Naive thymus-derived CD4-positive, alpha-beta T cell (primary cell): Measurements from ENCODE around the gene RNF222. TPM values are rescaled to one million over a fixed set of nuclear protein-coding genes. Genes with fewer than 3 reads are reported as not detected.

Experiments used
- ATAC-seq: fragments of 150-1000 bp; cut with Tn5 transposase; 2 replicates; pipeline ENCODE4 v1.10.0; 2021; ENCODE audit warnings: mild to moderate bottlenecking, moderate library complexity
- CTCF ChIA-PET: fragments of 350-600 bp; sonication (Branson Sonifier 250); formaldehyde crosslinking; loops from one replicate; lab custom pipeline; 2021; ENCODE audit warnings: antibody characterized with exemption; lab: Charles Lee
- POLR2A ChIA-PET: fragments of 350-600 bp; sonication (Branson Sonifier 250); formaldehyde crosslinking; loops from one replicate; lab custom pipeline; 2021; ENCODE audit warnings: antibody characterized with exemption, inconsistent platforms; lab: Charles Lee
- DNase-seq, 9 donors: peaks; one replicate each; pipeline versions ENCODE4 v3.0.0 to v3.0.0-alpha.2; 2020 to 2022; ENCODE audit warnings: mixed read lengths in 1 of 9
- H3K27ac ChIP-seq: one replicate; pipeline ENCODE4 v1.7.0; 2013; ENCODE audit warnings: mild to moderate bottlenecking, low read depth, low read length, moderate library complexity
- H3K27me3 ChIP-seq, 2 donors: one replicate each; pipeline ENCODE4 v1.7.0; 2013; ENCODE audit warnings: low read length in 2 of 2, mild to moderate bottlenecking in 2 of 2, moderate library complexity in 2 of 2; ENCODE audit not compliant: control insufficient read depth in 2 of 2, insufficient read depth in 2 of 2
- H3K36me3 ChIP-seq, 3 experiments: 1 replicate in 2 of 3; 2 replicates in 1 of 3; pipeline ENCODE4 v1.7.0; 2013; ENCODE audit warnings: low read length in 3 of 3, mild to moderate bottlenecking in 3 of 3, moderate library complexity in 1 of 3; ENCODE audit not compliant: insufficient read depth in 3 of 3, control insufficient read depth in 2 of 3
- H3K4me1 ChIP-seq, 2 donors: one replicate each; pipeline ENCODE4 v1.7.0; 2013; ENCODE audit warnings: low read length in 2 of 2, mild to moderate bottlenecking in 2 of 2, moderate library complexity in 1 of 2; ENCODE audit not compliant: control insufficient read depth in 2 of 2, insufficient read depth in 2 of 2
- H3K4me3 ChIP-seq: 2 replicates; pipeline ENCODE4 v1.7.0; 2013; ENCODE audit warnings: mild to moderate bottlenecking, low read length
- H3K9me3 ChIP-seq, 3 experiments: 1 replicate in 2 of 3; 2 replicates in 1 of 3; pipeline ENCODE4 v1.7.0; 2013; ENCODE audit warnings: low read length in 3 of 3; ENCODE audit not compliant: control insufficient read depth in 2 of 3
- H3K27ac Mint-ChIP-seq, 9 donors: one replicate each; pipeline ENCODE4 v1.8.0; 2020 to 2022; ENCODE audit warnings: mixed read lengths in 9 of 9, mild to moderate bottlenecking in 8 of 9, moderate library complexity in 5 of 9, inconsistent platforms in 2 of 9
- H3K27me3 Mint-ChIP-seq, 5 donors: one replicate each; pipeline ENCODE4 v1.8.0; 2021 to 2022; ENCODE audit warnings: mixed read lengths in 5 of 5, mild to moderate bottlenecking in 1 of 5
- H3K36me3 Mint-ChIP-seq, 5 donors: one replicate each; pipeline ENCODE4 v1.8.0; 2020 to 2022; ENCODE audit warnings: mixed read lengths in 5 of 5, mild to moderate bottlenecking in 3 of 5, inconsistent platforms in 1 of 5
- H3K4me1 Mint-ChIP-seq, 7 donors: one replicate each; pipeline ENCODE4 v1.8.0; 2020 to 2022; ENCODE audit warnings: mixed read lengths in 7 of 7, mild to moderate bottlenecking in 3 of 7, inconsistent platforms in 1 of 7
- H3K4me3 Mint-ChIP-seq, 10 donors: one replicate each; pipeline ENCODE4 v1.8.0; 2020 to 2022; ENCODE audit warnings: mild to moderate bottlenecking in 10 of 10, mixed read lengths in 10 of 10, moderate library complexity in 6 of 10, inconsistent platforms in 2 of 10
- H3K9me3 Mint-ChIP-seq, 11 donors: one replicate each; pipeline ENCODE4 v1.8.0; 2020 to 2022; ENCODE audit warnings: mixed read lengths in 11 of 11, mild to moderate bottlenecking in 4 of 11, inconsistent platforms in 1 of 11, moderate library complexity in 1 of 11
- intact Hi-C, 2 donors: fragments of 100-400 bp; cut with micrococcal nuclease; formaldehyde crosslinking; loops; one replicate each; pipeline ENCODE4 v1.15.1; 2023
- polyA plus RNA-seq, 2 donors: library from polyadenylated mRNA; unstranded; fragments of 300-500 nt; fragmentation: Illumina TruSeq; gene quantifications; one replicate each; pipeline ENCODE4 v1.2.3, GENCODE V29; 2021
- total RNA-seq, 6 experiments: library from RNA in 5 of 6; stranded (reverse) in 5 of 6; gene quantifications; 1 replicate in 5 of 6; 2 replicates in 1 of 6; pipeline ENCODE4 v1.2.3 and lab custom pipeline; 2021 to 2026

Gene RNF222
- total and polyA plus RNA-seq, 7 experiments from 2014 or later, result 0.13 to 1.7 (median 0.26) TPM; not detected in 1

- Histone ChIP-seq H3K4me1 (no peaks in the 10 kb centered on the region), H3K27ac (no peak overlapping the region), H3K27me3 (no peaks in the 10 kb centered on the region), H3K9me3 (no peaks in the 10 kb centered on the region), H3K4me3 (no peak overlapping the region), H3K36me3 (peaks cover 2 to 17% (median 11%) of the 10 kb centered on the region in 3 experiments)
- Mint-ChIP-seq H3K4me1 (peaks cover 0 to 9% (median 8%) of the 10 kb centered on the region in 7 donors), H3K36me3 (peaks cover 7 to 21% (median 13%) of the 10 kb centered on the region in 5 donors), H3K4me3 (no peak overlapping the region), H3K9me3 (no peaks in the 10 kb centered on the region), H3K27ac (no peak overlapping the region), H3K27me3 (no peaks in the 10 kb centered on the region)
- ChIA-PET POLR2A (interaction anchor here (1.0 kb wide), 1 partner anchor 17 kb away, joined by 4 read pairs; no protein-coding TSS in a partner anchor), CTCF (no interaction called here)
- intact Hi-C loops, result no loop called here
- no peak for ATAC-seq
- DNase-seq, result no peak
Observed at GRCh38 chr17:8366231-8366630, 31.4 kb downstream of the RNF222 start.

- peaks cover 4 to 16% (median 14%) of the 10 kb centered on the region in 7 donors for H3K4me1 Mint-ChIP-seq
- ATAC-seq, result no peak
- Histone ChIP-seq H3K4me3 (no peak overlapping the region), H3K4me1 (no peaks in the 10 kb centered on the region), H3K36me3 (peaks cover 2 to 14% (median 11%) of the 10 kb centered on the region in 3 experiments), H3K27me3 (no peaks in the 10 kb centered on the region), H3K27ac (no peak overlapping the region), H3K9me3 (no peaks in the 10 kb centered on the region)
- no peaks in the 10 kb centered on the region for H3K27me3 Mint-ChIP-seq
- peaks cover 5 to 17% (median 11%) of the 10 kb centered on the region in 5 donors for H3K36me3 Mint-ChIP-seq
- intact Hi-C loops, result no loop called here
- H3K4me3 Mint-ChIP-seq, result no peak overlapping the region
- ChIA-PET POLR2A (no interaction called here), CTCF (no interaction called here)
- no peaks in the 10 kb centered on the region for H3K9me3 Mint-ChIP-seq
- H3K27ac Mint-ChIP-seq, result no peak overlapping the region
- DNase-seq, result no peak
Observed at GRCh38 chr17:8365143-8365542, 32.5 kb downstream of the RNF222 start.

GRCh38 chr17:8362651-8363332, 34.8 kb downstream of the RNF222 start:
- no peak for ATAC-seq
- POLR2A ChIA-PET, result interaction anchor here (0.8 kb wide), 1 partner anchor 14 kb away, joined by 4 read pairs; no protein-coding TSS in a partner anchor
- H3K27me3 ChIP-seq, result no peaks in the 10 kb centered on the region
- H3K36me3 ChIP-seq, result no peaks in the 10 kb centered on the region
- no peaks in the 10 kb centered on the region for H3K4me1 ChIP-seq
- peaks cover 0 to 6% (median 0%) of the 10 kb centered on the region in 5 donors for H3K36me3 Mint-ChIP-seq
- no peak overlapping the region for H3K27ac ChIP-seq
- H3K9me3 Mint-ChIP-seq, result no peaks in the 10 kb centered on the region
- intact Hi-C loops, result no loop called here
- no peaks in the 10 kb centered on the region for H3K9me3 ChIP-seq
- no peak overlapping the region for H3K4me3 Mint-ChIP-seq
- peaks cover 0 to 5% (median 0%) of the 10 kb centered on the region in 5 donors for H3K27me3 Mint-ChIP-seq
- no peak overlapping the region for H3K27ac Mint-ChIP-seq
- no peak for DNase-seq
- H3K4me3 ChIP-seq, result no peak overlapping the region
- H3K4me1 Mint-ChIP-seq, result peaks cover 6 to 20% (median 18%) of the 10 kb centered on the region in 7 donors
- CTCF ChIA-PET, result no interaction called here

GRCh38 chr17:8360751-8361150, 36.9 kb downstream of the RNF222 start:
- H3K9me3 Mint-ChIP-seq, result no peaks in the 10 kb centered on the region
- CTCF ChIA-PET, result interaction anchor here (0.8 kb wide), 1 partner anchor 22 kb away, joined by 3 read pairs; no protein-coding TSS in a partner anchor

GRCh38 chr17:8360260-8360659, 37.4 kb downstream of the RNF222 start:
- Histone ChIP-seq H3K27me3 (no peaks in the 10 kb centered on the region), H3K36me3 (no peaks in the 10 kb centered on the region), H3K4me1 (no peaks in the 10 kb centered on the region), H3K9me3 (no peaks in the 10 kb centered on the region), H3K27ac (no peak overlapping the region), H3K4me3 (no peak overlapping the region)
- ChIA-PET CTCF (interaction anchor here (0.8 kb wide), 1 partner anchor 22 kb away, joined by 3 read pairs; no protein-coding TSS in a partner anchor), POLR2A (interaction anchor here (0.9 kb wide), 1 partner anchor 12 kb away, joined by 5 read pairs; no protein-coding TSS in a partner anchor)
- Mint-ChIP-seq H3K27me3 (peaks cover 0 to 7% (median 0%) of the 10 kb centered on the region in 5 donors), H3K27ac (no peak overlapping the region), H3K4me3 (no peak overlapping the region), H3K4me1 (peaks cover 6 to 20% (median 17%) of the 10 kb centered on the region in 7 donors), H3K36me3 (peaks cover 0 to 7% (median 0%) of the 10 kb centered on the region in 5 donors), H3K9me3 (no peaks in the 10 kb centered on the region)
- ATAC-seq, result no peak
- intact Hi-C loops, result no loop called here
- DNase-seq, result no peak

More at GRCh38 chr17:8360751-8361150, 36.9 kb downstream of the RNF222 start:
- H3K27me3 Mint-ChIP-seq, result peaks cover 0 to 7% (median 0%) of the 10 kb centered on the region in 5 donors
- no peaks in the 10 kb centered on the region for H3K27me3 ChIP-seq
- intact Hi-C loops, result no loop called here
- H3K27ac Mint-ChIP-seq, result no peak overlapping the region
- POLR2A ChIA-PET, result interaction anchor here (0.9 kb wide), 1 partner anchor 13 kb away, joined by 5 read pairs; no protein-coding TSS in a partner anchor
- ATAC-seq (no peak), DNase-seq (no peak)
- H3K27ac ChIP-seq, result no peak overlapping the region
- H3K4me1 ChIP-seq, result no peaks in the 10 kb centered on the region
- peaks cover 0 to 10% (median 0%) of the 10 kb centered on the region in 5 donors for H3K36me3 Mint-ChIP-seq
- H3K36me3 ChIP-seq, result no peaks in the 10 kb centered on the region
- H3K4me3 ChIP-seq, result no peak overlapping the region
- H3K4me1 Mint-ChIP-seq, result peaks cover 6 to 20% (median 18%) of the 10 kb centered on the region in 7 donors
- H3K4me3 Mint-ChIP-seq, result no peak overlapping the region
- H3K9me3 ChIP-seq, result no peaks in the 10 kb centered on the region

- DNase-seq, result no peak
- no peaks in the 10 kb centered on the region for H3K27me3 ChIP-seq
- ATAC-seq, result no peak
- H3K9me3 ChIP-seq, result no peaks in the 10 kb centered on the region
- H3K36me3 ChIP-seq, result no peaks in the 10 kb centered on the region
- no peak overlapping the region for H3K4me3 Mint-ChIP-seq
- peaks cover 6 to 20% (median 17%) of the 10 kb centered on the region in 7 donors for H3K4me1 Mint-ChIP-seq
- POLR2A ChIA-PET, result no interaction called here
- no peak overlapping the region for H3K27ac ChIP-seq
- CTCF ChIA-PET, result interaction anchor here (0.8 kb wide), 1 partner anchor 21 kb away, joined by 3 read pairs; no protein-coding TSS in a partner anchor
- no peak overlapping the region for H3K27ac Mint-ChIP-seq
- intact Hi-C loops, result no loop called here
- H3K4me1 ChIP-seq, result no peaks in the 10 kb centered on the region
- peaks cover 0 to 7% (median 0%) of the 10 kb centered on the region in 5 donors for H3K36me3 Mint-ChIP-seq
- peaks cover 0 to 7% (median 0%) of the 10 kb centered on the region in 5 donors for H3K27me3 Mint-ChIP-seq
- no peaks in the 10 kb centered on the region for H3K9me3 Mint-ChIP-seq
- H3K4me3 ChIP-seq, result no peak overlapping the region
Observed at GRCh38 chr17:8359769-8360168, 37.9 kb downstream of the RNF222 start.
